Testis (tissue), 2 donors: Measurements from ENCODE around the gene ACAA2.

Experiments
- CTCF ChIP-seq, 3 experiments: fragments of 450-650 bp in 2 of 3; fragments of 200-600 bp in 1 of 3; sonication (generic) in 1 of 3; IDR thresholded peaks; one replicate each; pipeline ENCODE4 v1.5.1; 2016 to 2019; ENCODE audit warnings: antibody characterized with exemption in 3 of 3, mild to moderate bottlenecking in 2 of 3, moderate library complexity in 1 of 3
- POLR2A ChIP-seq: fragments of 450-650 bp; IDR thresholded peaks from one replicate; pipeline ENCODE4 v1.6.1; 2017; ENCODE audit warnings: antibody characterized with exemption, mild to moderate bottlenecking, moderate library complexity

- TF ChIP-seq CTCF (IDR thresholded peaks at IDR 0.05) (no peak), POLR2A (no peak)
Observed at GRCh38 chr18:49848115-49848514, 34.8 kb upstream of the ACAA2 start.
